HCT116 (cell line): ENCODE results near the gene RERG.

ENCODE experiments used
- CTCF ChIP-seq, 3 experiments: fragments of 200-600 bp in 1 of 3; sonication (generic) in 1 of 3; IDR thresholded peaks in 2 of 3; conservative IDR thresholded peaks in 1 of 3; 2 replicates each; pipeline ENCODE4 v1.5.1; 2012 to 2017; ENCODE audit warnings: low read depth in 2 of 3, low read length in 2 of 3, antibody characterized with exemption in 1 of 3, borderline replicate concordance in 1 of 3, control low read depth in 1 of 3, mild to moderate bottlenecking in 1 of 3, mixed read lengths in 1 of 3, mixed run types in 1 of 3, moderate library complexity in 1 of 3; ENCODE audit not compliant: insufficient read depth in 1 of 3
- POLR2AphosphoS5 ChIP-seq: IDR thresholded peaks from 2 replicates; pipeline ENCODE4 v1.6.1; 2011; ENCODE audit warnings: mild to moderate bottlenecking, low read depth, low read length, moderate library complexity
- SIN3A ChIP-seq: IDR thresholded peaks from 2 replicates; pipeline ENCODE4 v1.6.1; 2012; ENCODE audit warnings: low read depth
- SP1 ChIP-seq: IDR thresholded peaks from 2 replicates; pipeline ENCODE4 v1.6.1; 2012; ENCODE audit warnings: low read depth
- ZFX ChIP-seq: fragments of 450-650 bp; IDR thresholded peaks from 2 replicates; pipeline ENCODE4 v1.6.1; 2017

- TF ChIP-seq CTCF (IDR thresholded peaks at IDR 0.05 in 2 of 3, conservative IDR thresholded peaks at IDR 0.05 in 1 of 3; ENCODE audit: borderline replicate concordance in 1 of 3, insufficient read depth in 1 of 3, low read depth in 2 of 3, low read length in 2 of 3): no peak
- TF ChIP-seq ZFX: no peak
- no peak for TF ChIP-seq POLR2AphosphoS5
- TF ChIP-seq SIN3A: no peak
- no peak for TF ChIP-seq SP1
Observed at GRCh38 chr12:15193946-15194345, 27.3 kb downstream of the RERG start.
